HepG2 (cell line): Measurements from ENCODE around the gene FANCL. TPM values are rescaled to one million over a fixed set of nuclear protein-coding genes. Genes with fewer than 3 reads are reported as not detected.

ENCODE experiments used
- ATAC-seq: fragments of 200-7000 bp; cut with Tn5 transposase; 3 replicates; pipeline ENCODE4 v1.9.1; 2020; ENCODE audit warnings: mild to moderate bottlenecking, moderate library complexity
- BruUV-seq: library from RNA; stranded (reverse); fragments of 400-500 nt; replicated peaks from 2 replicates; lab custom pipeline; 2021; lab: Mats Ljungman, UMichigan
- CTCF ChIA-PET: fragments of 300-600 bp; formaldehyde crosslinking; extraction: SDS; loops from one replicate; lab custom pipeline; 2021; ENCODE audit warnings: low total read pairs, inconsistent platforms, low intra/inter-chr PET ratio; lab: Yijun Ruan, JAX
- POLR2A ChIA-PET: fragments of 350-600 bp; sonication (Branson Sonifier 250); formaldehyde crosslinking; loops from one replicate; lab custom pipeline; 2020; ENCODE audit warnings: antibody characterized with exemption, inconsistent platforms; lab: Yijun Ruan, JAX
- DNase-seq: peaks from one replicate; pipeline ENCODE4 v3.0.0-alpha.2; 2015; ENCODE audit warnings: low spot score
- FAIRE-seq: peaks from 3 replicates; lab custom pipeline; 2011; peaks lifted over from hg19 to GRCh38; lab: Jason Lieb, UNC
- H2AFZ ChIP-seq: one replicate; pipeline ENCODE4 v1.6.1; 2011; ENCODE audit warnings: low read length, inconsistent platforms
- H3K27ac ChIP-seq: fragments of 300-600 bp; 3 replicates; pipeline ENCODE4 v1.8.0; 2011; ENCODE audit warnings: mixed run types, mild to moderate bottlenecking, mixed read lengths, low read length, inconsistent platforms; ENCODE audit not compliant: insufficient read depth; ENCODE audit errors: extremely low read length
- H3K27me3 ChIP-seq, 2 experiments: fragments of 200-600 bp in 1 of 2; 2 replicates in 1 of 2; 3 replicates in 1 of 2; pipeline versions ENCODE4 v1.6.0 to v1.8.0; 2011; ENCODE audit warnings: low read length in 2 of 2, mild to moderate bottlenecking in 2 of 2, moderate library complexity in 2 of 2, inconsistent platforms in 1 of 2; ENCODE audit not compliant: insufficient read depth in 2 of 2, control insufficient read depth in 1 of 2
- H3K36me3 ChIP-seq, 2 experiments: fragments of 200-600 bp in 1 of 2; replicated peaks in 1 of 2; 2 replicates in 1 of 2; 3 replicates in 1 of 2; pipeline versions ENCODE4 v1.5.1 to v1.8.0; 2011; ENCODE audit warnings: low read length in 2 of 2, inconsistent platforms in 1 of 2; ENCODE audit not compliant: insufficient read depth in 2 of 2, control insufficient read depth in 1 of 2
- H3K4me1 ChIP-seq: 2 replicates; pipeline ENCODE4 v1.5.1; 2012; ENCODE audit warnings: low read length, inconsistent platforms; ENCODE audit not compliant: insufficient read depth
- H3K4me2 ChIP-seq: 2 replicates; pipeline ENCODE4 v1.6.0; 2011; ENCODE audit warnings: low read depth, low read length, inconsistent platforms
- H3K4me3 ChIP-seq, 3 experiments: fragments of 200-600 bp in 1 of 3; sonication (generic), shearing (Covaris generic) in 1 of 3; replicated peaks in 1 of 3; 2 replicates each; pipeline ENCODE4 v1.5.1; 2011 to 2016; ENCODE audit warnings: low read length in 3 of 3, inconsistent platforms in 2 of 3, low read depth in 2 of 3, mild to moderate bottlenecking in 2 of 3, control low read depth in 1 of 3, mixed read lengths in 1 of 3; ENCODE audit not compliant: insufficient read depth in 1 of 3
- H3K79me2 ChIP-seq: one replicate; pipeline ENCODE4 v1.6.1; 2011; ENCODE audit warnings: low read length, inconsistent platforms; ENCODE audit not compliant: insufficient read depth
- H3K9ac ChIP-seq: 2 replicates; pipeline ENCODE4 v1.6.0; 2011; ENCODE audit warnings: mild to moderate bottlenecking, low read depth, low read length, inconsistent platforms; ENCODE audit not compliant: insufficient read depth
- H3K9me3 ChIP-seq: 2 replicates; pipeline ENCODE4 v1.5.1; 2012; ENCODE audit warnings: mild to moderate bottlenecking, low read length
- H4K20me1 ChIP-seq: 2 replicates; pipeline ENCODE4 v1.6.0; 2011; ENCODE audit warnings: inconsistent platforms, mild to moderate bottlenecking, low read length, moderate library complexity; ENCODE audit not compliant: insufficient read depth
- CENPT ChIP-seq: sonication (generic); formaldehyde crosslinking; IDR thresholded peaks from 2 replicates; pipeline ENCODE4 v1.8.0; 2022; ENCODE audit warnings: low read depth, mild to moderate bottlenecking, moderate library complexity, missing genetic modification reagents
- HDAC2 ChIP-seq: sonication (generic); formaldehyde crosslinking; IDR thresholded peaks from 2 replicates; pipeline ENCODE4 v1.4.0; 2020; ENCODE audit warnings: missing genetic modification reagents
- NAIF1 ChIP-seq: sonication (generic); formaldehyde crosslinking; IDR thresholded peaks from 2 replicates; pipeline ENCODE4 v1.5.0; 2020; ENCODE audit warnings: mild to moderate bottlenecking, missing genetic modification reagents, borderline replicate concordance
- TOE1 ChIP-seq: sonication (generic); formaldehyde crosslinking; IDR thresholded peaks from 2 replicates; pipeline ENCODE4 v1.4.0; 2020; ENCODE audit warnings: mild to moderate bottlenecking, missing genetic modification reagents
- U2AF2 ChIP-seq: fragments of 200-400 bp; formaldehyde crosslinking; IDR thresholded peaks from 2 replicates; pipeline ENCODE4 v1.6.1; 2017; ENCODE audit warnings: low read depth, mild to moderate bottlenecking, low read length
- ZNF496 ChIP-seq: sonication (generic); formaldehyde crosslinking; IDR thresholded peaks from 2 replicates; pipeline ENCODE4 v1.8.1; 2023; ENCODE audit warnings: mild to moderate bottlenecking, moderate library complexity, missing genetic modification reagents; ENCODE audit not compliant: insufficient replicate concordance
- ZNF501 ChIP-seq: sonication (generic); formaldehyde crosslinking; IDR thresholded peaks from 2 replicates; pipeline ENCODE4 v1.5.1; 2020; ENCODE audit warnings: mild to moderate bottlenecking, moderate library complexity, missing genetic modification reagents
- WGBS: methylation state at CpG from one replicate; pipeline ENCODE4 v1.1.6; 2017; ENCODE audit warnings: low lambda C conversion rate; 5-methylcytosine and 5-hydroxymethylcytosine counted together
- in situ Hi-C: cut with HindIII; loops from 2 replicates; pipeline ENCODE4 v1.10.0; 2017; ENCODE audit warnings: low pct_unique_long_range_greater_than_20kb; ENCODE audit not compliant: extremely low pct_ligation_motif_present
- intact Hi-C: fragments of 100-400 bp; cut with micrococcal nuclease; formaldehyde crosslinking; loops from one replicate; pipeline ENCODE4 v1.10.0; 2022; ENCODE audit not compliant: unreplicated experiment
- polyA plus RNA-seq, 8 experiments: library from polyadenylated mRNA; depleted of rRNA in 3 of 8; stranded (reverse) in 7 of 8; unstranded in 1 of 8; fragments of >200 nt; fragmentation: Illumina TruSeq in 4 of 8; extraction: Trizol in 4 of 8; gene quantifications; 2 replicates each; pipeline versions ENCODE4 v1.2.1 to v1.2.3, GENCODE V29; 2011 to 2016; ENCODE audit warnings: low read depth in 4 of 8, missing spikeins in 1 of 8, mixed read lengths in 1 of 8; ENCODE audit not compliant: insufficient read depth in 1 of 8
- total RNA-seq, 5 experiments: library from RNA; depleted of rRNA; stranded (reverse); fragments of >200 nt; fragmentation: Illumina TruSeq; extraction: Trizol; gene quantifications; 2 replicates each; pipeline ENCODE4 v1.2.3, GENCODE V29; 2016; ENCODE audit warnings: low read depth in 1 of 5
- TF ChIP-seq, protein P1 (sequence below): sonication (generic); formaldehyde crosslinking; IDR thresholded peaks from 2 replicates; pipeline ENCODE4 v1.4.0; 2020; ENCODE audit warnings: missing genetic modification reagents, borderline replicate concordance
- TF ChIP-seq, protein P2 (sequence below): sonication (generic); formaldehyde crosslinking; IDR thresholded peaks from 2 replicates; pipeline ENCODE4 v1.4.0; 2020; ENCODE audit warnings: missing genetic modification reagents, borderline replicate concordance
- TF ChIP-seq, protein P3 (sequence below): sonication (generic); formaldehyde crosslinking; IDR thresholded peaks from 2 replicates; pipeline ENCODE4 v1.4.0; 2020; ENCODE audit warnings: missing genetic modification reagents
- TF ChIP-seq, protein P4 (sequence below): sonication (generic); formaldehyde crosslinking; IDR thresholded peaks from 2 replicates; pipeline ENCODE4 v1.4.0; 2020; ENCODE audit warnings: missing genetic modification reagents, borderline replicate concordance

The FANCL gene
- total and polyA plus RNA-seq, 2 of the 13 experiments (the other 11 are each of a cell fraction or from before 2014, with no cell fraction given), result 40.7 to 66.8 TPM

DNA sequence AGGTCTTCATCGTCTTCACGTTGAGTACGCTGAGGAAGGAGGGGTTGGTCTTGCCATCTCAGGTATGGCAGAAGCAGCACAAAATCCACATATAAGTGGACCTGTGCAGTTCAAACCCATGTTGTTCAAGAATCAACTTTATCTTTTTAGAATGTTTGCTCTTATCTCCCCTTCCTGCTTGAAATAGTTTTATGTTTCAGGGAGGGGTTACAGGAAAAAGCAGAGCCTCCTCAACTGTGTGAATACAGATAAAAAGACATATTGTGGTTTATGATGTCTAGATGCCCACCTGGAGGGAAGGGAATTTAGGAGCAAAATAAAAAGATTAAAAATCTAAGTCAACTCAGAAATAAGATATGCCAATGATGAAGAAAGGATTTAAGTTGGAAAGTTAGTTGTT is 118.6 kb downstream of the FANCL start (continued):
- no peak for TF ChIP-seq ZNF496
- TF ChIP-seq U2AF2, result no peak
- TF ChIP-seq, protein P1, sequence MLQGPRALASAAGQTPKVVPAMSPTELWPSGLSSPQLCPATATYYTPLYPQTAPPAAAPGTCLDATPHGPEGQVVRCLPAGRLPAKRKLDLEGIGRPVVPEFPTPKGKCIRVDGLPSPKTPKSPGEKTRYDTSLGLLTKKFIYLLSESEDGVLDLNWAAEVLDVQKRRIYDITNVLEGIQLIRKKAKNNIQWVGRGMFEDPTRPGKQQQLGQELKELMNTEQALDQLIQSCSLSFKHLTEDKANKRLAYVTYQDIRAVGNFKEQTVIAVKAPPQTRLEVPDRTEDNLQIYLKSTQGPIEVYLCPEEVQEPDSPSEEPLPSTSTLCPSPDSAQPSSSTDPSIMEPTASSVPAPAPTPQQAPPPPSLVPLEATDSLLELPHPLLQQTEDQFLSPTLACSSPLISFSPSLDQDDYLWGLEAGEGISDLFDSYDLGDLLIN (CRISPR knock-in tag), result no peak
- TF ChIP-seq, protein P2, sequence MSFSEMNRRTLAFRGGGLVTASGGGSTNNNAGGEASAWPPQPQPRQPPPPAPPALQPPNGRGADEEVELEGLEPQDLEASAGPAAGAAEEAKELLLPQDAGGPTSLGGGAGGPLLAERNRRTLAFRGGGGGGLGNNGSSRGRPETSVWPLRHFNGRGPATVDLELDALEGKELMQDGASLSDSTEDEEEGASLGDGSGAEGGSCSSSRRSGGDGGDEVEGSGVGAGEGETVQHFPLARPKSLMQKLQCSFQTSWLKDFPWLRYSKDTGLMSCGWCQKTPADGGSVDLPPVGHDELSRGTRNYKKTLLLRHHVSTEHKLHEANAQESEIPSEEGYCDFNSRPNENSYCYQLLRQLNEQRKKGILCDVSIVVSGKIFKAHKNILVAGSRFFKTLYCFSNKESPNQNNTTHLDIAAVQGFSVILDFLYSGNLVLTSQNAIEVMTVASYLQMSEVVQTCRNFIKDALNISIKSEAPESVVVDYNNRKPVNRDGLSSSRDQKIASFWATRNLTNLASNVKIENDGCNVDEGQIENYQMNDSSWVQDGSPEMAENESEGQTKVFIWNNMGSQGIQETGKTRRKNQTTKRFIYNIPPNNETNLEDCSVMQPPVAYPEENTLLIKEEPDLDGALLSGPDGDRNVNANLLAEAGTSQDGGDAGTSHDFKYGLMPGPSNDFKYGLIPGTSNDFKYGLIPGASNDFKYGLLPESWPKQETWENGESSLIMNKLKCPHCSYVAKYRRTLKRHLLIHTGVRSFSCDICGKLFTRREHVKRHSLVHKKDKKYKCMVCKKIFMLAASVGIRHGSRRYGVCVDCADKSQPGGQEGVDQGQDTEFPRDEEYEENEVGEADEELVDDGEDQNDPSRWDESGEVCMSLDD (CRISPR knock-in tag), result no peak

DNA sequence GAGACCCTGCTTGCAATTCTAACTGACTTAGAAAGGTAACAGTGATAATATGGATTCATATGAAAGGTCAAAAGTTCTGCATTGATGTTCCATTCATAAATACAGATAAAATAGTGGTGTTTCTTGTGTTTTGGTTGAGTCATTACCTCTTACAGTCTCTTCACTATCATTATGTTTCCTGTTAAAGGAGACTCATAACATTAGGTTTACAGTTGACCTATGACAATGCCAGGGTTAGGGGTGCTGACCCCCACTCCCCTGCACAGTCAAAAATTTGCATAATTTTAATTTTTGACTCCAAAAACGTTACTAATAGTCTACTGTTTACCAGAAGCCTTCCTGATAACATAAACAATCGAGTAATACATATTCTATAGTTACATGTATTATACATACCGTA is 119.1 kb downstream of the FANCL start:
- Histone ChIP-seq H2AFZ (no peak overlapping the region), H3K9ac (no peak overlapping the region), H3K79me2 (no peaks in the 10 kb centered on the region), H3K4me1 (no peaks in the 10 kb centered on the region), H4K20me1 (no peaks in the 10 kb centered on the region), H3K4me2 (no peak overlapping the region), H3K9me3 (no peaks in the 10 kb centered on the region), H3K36me3 (0 out of 5 replicates have a peak, but pooled peaks cover 0 to 8% of the 10 kb centered on the region in 2 experiments), H3K27ac (no peak overlapping the region), H3K27me3 (no peaks in the 10 kb centered on the region), H3K4me3 (no peak overlapping the region)
- in situ Hi-C loops, result no loop called here
- ChIA-PET POLR2A (no interaction called here), CTCF (no interaction called here)
- intact Hi-C loops, result no loop called here
- TF ChIP-seq, protein P3, sequence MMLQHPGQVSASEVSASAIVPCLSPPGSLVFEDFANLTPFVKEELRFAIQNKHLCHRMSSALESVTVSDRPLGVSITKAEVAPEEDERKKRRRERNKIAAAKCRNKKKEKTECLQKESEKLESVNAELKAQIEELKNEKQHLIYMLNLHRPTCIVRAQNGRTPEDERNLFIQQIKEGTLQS (CRISPR knock-in tag), result no peak
- no peak for TF ChIP-seq CENPT (CRISPR knock-in tag)
- no peak for TF ChIP-seq HDAC2 (CRISPR knock-in tag)
- no peak for TF ChIP-seq TOE1 (CRISPR knock-in tag)
- TF ChIP-seq, protein P4, sequence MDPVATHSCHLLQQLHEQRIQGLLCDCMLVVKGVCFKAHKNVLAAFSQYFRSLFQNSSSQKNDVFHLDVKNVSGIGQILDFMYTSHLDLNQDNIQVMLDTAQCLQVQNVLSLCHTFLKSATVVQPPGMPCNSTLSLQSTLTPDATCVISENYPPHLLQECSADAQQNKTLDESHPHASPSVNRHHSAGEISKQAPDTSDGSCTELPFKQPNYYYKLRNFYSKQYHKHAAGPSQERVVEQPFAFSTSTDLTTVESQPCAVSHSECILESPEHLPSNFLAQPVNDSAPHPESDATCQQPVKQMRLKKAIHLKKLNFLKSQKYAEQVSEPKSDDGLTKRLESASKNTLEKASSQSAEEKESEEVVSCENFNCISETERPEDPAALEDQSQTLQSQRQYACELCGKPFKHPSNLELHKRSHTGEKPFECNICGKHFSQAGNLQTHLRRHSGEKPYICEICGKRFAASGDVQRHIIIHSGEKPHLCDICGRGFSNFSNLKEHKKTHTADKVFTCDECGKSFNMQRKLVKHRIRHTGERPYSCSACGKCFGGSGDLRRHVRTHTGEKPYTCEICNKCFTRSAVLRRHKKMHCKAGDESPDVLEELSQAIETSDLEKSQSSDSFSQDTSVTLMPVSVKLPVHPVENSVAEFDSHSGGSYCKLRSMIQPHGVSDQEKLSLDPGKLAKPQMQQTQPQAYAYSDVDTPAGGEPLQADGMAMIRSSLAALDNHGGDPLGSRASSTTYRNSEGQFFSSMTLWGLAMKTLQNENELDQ (CRISPR knock-in tag), result no peak
- TF ChIP-seq NAIF1, result no peak
- no peak for TF ChIP-seq ZNF501
- FAIRE-seq, result no peak
- no peak for ATAC-seq
- no peak for DNase-seq
- 85% methylated on average over 3 of the region's 3 CpGs for WGBS
- no TSS peak for BruUV-seq
